NCI-H2196 treated with DMSO at 0.1 percent for 48 hours (cell line): ENCODE data around the gene SLIT1.

Source experiments
- DNase-seq: peaks from one replicate; lab custom pipeline; 2025; ENCODE audit not compliant: unreplicated experiment; lab: John Stamatoyannopoulos, UW

Gene SLIT1

GRCh38 chr10:97028832-97029178, 157.0 kb downstream of the SLIT1 start:
- DNase-seq = no peak

DNA sequence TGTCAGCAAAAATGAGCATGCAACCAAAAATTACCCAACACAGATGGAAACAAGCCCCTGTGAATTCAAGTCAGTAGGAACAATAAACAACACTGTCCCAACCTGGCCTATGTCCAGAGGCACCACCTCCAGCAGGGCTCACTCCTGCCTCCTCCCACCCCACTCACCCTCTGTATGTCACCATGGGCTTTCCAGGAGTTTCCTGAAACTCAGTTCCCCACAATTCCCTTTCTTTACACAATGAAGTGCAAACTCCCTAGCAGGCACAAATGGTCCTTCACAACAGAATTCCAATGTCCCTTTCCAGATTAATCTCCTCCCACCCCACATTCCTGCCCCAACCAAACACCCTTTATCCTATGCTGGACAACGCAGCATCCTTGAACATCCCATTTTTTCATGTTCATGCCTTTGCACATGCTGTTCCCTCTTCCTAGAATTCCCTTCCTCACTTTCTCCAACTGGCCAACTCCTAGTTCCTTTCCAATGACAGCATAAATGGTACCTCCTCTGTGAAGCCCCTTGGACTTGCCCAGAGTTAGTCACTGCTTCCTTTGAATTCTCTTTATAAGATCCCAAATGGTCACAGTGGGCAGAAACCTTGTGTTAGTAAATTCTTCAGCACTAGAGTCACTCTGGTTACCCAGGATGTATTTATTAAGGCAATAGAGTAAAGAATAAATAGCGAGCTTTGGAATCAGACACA, 157.5 kb downstream of the SLIT1 start:
- no peak for DNase-seq

- DNase-seq = no peak
These were observed 160.0 kb downstream of the SLIT1 start for GRCh38 chr10:97025613-97026242.

DNA sequence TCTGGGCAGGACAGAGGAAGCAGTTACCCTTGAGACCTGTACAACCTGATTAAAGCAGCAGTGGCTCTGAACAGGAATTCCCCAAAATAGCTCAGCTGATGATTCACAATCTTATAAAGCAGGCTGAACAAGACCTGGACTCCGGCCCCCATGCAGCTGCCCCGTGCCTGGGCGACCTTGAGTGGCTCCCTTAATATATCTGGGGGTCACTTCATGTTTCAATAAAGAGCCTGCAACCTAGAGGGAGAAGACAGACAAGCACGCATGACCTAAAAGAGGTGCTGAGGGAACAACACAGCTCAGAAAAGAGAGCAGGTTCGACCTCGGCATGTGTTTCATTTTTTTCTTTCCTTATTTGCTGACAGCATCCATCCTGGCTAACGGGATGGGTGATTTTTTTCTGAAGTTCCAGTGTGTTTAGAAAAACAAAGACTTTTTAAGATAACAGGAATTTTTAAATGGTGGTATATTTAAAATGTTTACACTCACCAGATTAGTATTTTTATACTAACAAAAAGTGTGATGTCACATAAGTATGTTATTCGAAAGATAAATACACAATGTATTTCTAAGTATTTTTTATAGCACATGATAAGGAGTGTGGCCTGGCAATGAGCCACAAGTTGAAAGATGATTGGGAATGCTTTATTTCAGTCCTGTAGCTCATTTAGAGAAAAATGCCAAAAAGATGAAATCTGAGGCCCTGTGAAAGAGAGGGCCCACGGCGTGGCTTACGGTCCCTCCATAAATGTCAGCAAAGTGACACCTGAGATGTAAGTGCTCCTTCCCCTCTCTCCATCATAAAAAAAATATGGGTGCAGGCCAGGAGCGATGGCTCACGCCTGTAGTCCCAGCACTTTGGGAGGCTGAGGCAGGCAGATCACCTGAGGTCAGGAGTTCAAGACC, 161.3 kb downstream of the SLIT1 start:
- no peak for DNase-seq

DNA sequence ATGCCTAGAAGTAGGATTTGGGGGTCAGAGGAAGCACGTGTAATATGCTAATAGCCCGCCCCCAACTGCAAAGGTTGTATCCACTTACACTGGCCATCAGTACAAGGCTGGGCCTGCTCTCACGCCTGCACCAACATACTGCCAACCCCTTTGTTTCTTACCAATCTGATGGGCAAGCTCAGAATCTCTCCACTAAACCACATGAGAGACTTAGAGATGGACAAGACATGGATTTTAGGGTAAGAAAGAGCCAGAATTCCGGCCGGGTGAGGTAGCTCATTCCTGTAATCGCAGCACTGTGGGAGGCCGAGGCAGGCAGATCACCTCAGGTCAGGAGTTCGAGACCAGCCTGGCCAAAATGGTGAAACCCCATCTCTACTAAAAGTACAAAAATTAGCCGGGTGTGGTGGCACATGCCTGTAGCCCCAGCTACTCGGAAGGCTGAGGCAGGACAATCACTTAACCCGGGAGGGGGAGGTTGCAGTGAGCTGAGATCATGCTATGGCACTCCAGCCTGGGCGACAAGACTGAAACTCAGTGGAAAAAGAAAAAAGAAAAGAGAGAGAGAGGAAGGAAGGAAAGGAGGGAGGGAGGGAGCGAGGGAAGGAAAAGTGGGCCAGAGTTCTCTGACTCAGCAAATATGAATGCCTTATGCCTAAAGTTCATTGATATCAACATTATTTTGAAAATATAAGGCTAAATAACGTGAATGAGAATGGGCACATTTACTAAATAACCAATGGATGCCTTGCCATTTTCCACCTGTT, 162.2 kb downstream of the SLIT1 start:
- no peak for DNase-seq

DNA sequence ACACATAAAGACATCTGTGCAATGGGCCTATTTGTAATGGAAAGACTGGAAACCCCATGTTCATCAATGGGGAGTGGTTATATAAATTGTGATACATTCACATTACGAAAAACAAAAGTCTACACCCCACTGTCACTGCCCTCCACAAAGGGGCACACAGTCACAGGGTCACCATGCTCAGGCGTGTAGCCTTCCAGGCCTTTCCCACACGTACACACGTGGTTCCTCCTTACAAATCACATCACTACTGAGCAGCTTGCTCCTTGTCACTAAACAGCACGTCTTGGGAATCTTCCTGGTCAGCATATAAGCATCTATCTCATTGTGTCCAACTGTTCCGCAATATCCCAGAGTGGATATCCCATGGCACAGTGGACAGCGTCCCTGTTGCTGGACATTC, 163.1 kb downstream of the SLIT1 start:
- no peak for DNase-seq

GRCh38 chr10:97020452-97021400, 165.0 kb downstream of the SLIT1 start:
- DNase-seq = no peak

DNA sequence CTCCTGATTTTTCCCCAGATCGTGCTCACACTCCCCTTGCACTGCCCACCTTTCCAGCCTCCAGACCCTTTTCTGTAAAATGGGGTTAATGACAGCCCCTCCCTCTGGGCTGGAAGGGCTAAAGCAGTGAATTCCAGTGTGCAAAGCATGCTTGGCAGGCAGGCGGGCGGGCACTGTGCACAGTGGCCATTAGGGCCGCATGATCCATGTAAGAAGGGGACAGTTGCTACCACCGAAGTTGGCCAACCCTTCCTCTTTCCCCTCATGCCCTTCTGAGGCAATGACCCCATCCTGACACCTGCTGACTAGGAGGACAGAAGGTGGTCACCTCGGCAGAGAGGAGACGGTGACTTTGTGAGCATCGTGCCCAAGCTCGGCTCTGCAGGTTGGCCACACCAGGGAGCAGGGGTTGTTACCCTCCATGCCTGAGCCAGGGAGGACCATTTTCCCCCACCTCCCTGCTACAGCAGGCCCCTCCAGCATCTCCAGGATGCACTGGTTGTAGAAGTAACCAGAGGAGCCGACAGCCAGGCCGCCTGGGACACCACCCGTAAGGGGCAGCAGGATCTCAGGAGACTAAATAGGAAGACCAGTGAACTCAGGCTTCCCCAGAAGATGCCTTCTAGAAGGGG, 166.4 kb downstream of the SLIT1 start:
- no peak for DNase-seq

GRCh38 chr10:97018251-97019212, 167.2 kb downstream of the SLIT1 start:
- DNase-seq = no peak

DNA sequence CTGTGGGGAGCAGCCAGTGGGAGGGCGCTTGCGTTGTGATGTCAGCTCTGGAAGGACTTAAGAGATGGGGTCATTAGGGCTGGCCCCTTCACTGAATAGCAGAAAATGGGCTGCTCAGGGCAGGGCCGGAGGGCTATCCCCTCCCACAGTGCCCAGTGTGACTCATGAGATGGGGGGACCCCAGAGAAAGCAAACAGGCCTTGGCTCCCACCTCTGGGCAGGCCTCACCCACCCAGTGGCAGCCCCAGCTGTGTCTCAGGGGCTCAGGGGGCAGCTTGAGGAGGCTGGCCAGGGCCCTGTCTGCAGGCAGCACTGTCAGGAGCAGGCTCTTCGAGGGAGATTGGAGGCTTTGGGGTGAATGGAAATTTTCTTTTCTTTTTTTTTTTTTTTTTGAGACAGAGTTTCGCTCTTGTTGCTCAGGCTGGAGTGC, 168.3 kb downstream of the SLIT1 start:
- DNase-seq = no peak

DNA sequence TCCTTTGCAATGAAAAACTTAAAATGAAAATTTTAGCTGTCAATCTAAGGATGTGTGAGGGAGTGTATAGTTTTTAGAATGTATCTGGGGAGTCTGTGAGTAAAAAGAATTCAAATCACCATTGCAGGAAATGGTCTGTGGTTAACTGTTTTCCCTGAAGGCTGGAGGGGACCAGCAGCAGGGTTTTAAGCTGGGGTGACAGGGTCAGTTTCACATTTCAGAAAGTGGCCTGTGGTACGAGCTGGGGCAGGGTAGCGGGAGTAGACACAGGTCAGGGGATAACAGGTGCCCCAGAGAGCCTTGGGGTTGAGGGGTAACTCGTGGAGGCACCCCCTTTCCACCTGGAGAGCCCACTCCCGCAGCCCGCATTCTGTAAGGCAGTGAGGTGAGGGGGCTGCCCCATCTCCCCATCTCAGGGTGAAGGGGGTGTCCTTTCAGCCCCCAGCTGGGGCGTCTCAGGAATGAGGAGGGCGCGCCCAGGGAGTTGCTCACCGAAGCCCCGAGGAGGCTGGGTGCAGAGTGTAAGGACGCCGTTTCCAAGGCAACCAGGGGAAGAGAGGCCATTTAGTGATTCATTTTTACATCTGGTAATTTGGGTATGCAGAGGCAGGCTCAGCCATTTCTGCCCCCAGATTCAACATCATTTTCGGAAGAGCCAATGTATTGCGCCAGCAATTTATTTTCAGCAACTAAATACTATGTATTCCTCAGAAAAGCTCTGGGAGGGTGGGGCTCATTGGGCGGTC, 168.9 kb downstream of the SLIT1 start:
- DNase-seq = no peak

GRCh38 chr10:97015240-97015639, 170.5 kb downstream of the SLIT1 start:
- no peak for DNase-seq

DNA sequence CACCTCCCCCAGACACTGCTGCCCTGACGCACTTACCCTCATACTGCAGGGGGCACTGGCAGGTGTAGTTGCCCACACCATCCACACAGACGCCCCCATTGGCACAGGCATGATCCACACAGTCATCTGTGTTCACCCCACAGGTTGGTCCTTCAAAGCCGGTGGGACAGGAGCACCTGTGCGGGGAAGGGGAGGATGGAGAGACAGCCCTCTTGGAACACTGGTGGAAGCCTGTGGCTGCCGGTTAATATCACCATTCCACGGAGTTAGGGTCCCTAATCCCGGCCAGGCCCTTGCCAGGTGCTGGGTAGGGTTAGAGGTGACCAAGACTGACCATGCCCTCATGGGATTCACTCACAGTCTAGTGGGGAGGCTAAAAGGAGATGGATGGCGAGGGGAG, 171.8 kb downstream of the SLIT1 start:
- DNase-seq = no peak

GRCh38 chr10:97013568-97013967, 172.2 kb downstream of the SLIT1 start:
- no peak for DNase-seq

DNA sequence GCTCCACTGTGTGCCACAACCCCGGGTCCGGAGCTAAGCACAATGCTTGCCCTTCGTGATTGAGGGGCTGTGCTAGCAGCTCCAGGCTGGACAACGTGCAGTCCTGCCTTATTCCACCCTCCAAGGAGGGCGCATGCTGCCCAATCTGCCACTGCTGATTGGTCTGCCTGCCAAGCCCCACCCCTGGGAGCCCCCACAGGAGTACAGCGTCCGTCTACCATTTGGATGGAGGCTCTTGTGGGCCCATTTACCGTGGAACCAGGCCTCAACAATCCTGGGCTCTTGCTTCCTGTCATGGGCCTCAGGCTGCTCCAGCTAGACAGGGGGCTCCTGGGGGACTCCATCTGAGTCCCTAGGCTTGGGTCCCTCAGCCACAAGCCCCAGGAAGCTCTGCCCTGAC, 173.3 kb downstream of the SLIT1 start:
- no peak for DNase-seq

DNA sequence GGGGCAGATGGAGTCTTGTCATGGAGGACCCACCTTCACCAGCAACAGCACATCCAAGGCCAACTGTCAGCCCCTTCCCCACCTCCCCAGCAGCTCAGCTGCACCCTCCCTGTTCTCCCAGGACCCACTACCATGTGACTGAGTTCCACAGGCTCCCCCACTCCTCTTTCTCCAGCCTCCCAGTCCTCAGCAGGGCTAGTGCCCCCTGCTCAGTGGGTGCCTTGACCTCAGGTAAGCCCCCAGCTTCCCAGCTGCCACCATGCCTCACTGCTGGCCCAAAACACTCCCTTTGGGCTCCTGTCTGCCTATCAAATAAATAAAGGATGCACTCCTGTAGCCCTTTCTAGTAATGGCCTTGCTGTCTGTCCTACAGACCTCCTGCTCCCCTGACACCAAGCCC, 174.4 kb downstream of the SLIT1 start:
- DNase-seq = no peak

DNA sequence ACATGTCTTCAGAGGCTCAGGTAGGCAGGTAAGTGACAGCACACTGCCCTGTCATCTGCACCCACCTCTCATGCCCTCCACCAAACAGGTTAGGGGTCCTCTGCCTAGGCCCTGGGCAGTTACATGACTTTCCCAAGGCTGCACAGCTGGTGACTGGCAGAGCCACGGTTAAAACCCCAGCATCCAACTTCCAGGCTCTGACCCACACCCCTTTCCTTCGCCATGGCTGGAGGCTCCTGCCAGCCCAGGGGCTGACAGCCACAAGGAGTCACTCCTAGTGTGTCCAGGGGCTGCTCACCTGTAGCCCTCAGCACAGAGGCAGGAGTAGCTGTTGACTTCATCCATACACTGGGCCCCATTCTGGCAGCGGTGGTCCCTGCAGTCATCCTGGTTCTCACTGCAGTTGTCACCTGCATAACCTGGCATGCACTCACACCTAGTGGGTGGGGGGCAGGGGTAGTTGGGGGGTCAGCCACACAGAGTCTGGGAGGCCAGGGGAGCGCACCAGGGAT, 175.0 kb downstream of the SLIT1 start:
- no peak for DNase-seq

DNA sequence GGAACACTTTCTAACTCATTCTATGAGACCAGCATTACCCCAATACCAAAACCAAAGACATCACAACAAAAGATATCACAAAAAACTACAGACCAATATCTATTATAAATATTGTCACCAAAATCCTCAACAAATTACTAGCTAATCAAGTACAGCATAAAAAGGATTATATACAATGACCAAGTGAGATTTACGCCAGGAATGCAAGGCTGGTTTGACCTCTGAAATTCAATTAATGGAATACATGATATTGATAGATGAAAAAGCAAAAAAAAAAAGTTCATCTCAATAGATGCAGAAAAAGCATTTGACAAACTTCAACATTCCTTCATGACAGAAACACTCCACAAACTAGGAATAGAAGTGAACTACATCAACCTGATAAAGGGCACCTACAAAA, 178.3 kb downstream of the SLIT1 start:
- DNase-seq = no peak
